ENCODE measurements around the gene KIF13A. TPM values are rescaled to one million over a fixed set of nuclear protein-coding genes. Genes with fewer than 3 reads are reported as not detected.

KIF13A gene
- total RNA-seq, 1 donor from 2014 or later = 145 TPM

GRCh38 chr6:17945111-17945510, 42.3 kb downstream of the KIF13A start:
- intact Hi-C loops (cut with DNase I) = no loop called here
- DNase-seq (ENCODE audit: low spot score) = no peak

- no peak for DNase-seq (ENCODE audit: low spot score)
Measured at GRCh38 chr6:17941318-17941717, 46.1 kb downstream of the KIF13A start.

GRCh38 chr6:17940151-17940792, 47.2 kb downstream of the KIF13A start:
- no peak for DNase-seq (ENCODE audit: low spot score)
- intact Hi-C loops (cut with DNase I) = no loop called here

More at GRCh38 chr6:17941318-17941717, 46.1 kb downstream of the KIF13A start:
- intact Hi-C loops (cut with DNase I) = no loop called here

GRCh38 chr6:17938901-17939300, 48.5 kb downstream of the KIF13A start:
- DNase-seq (ENCODE audit: low spot score) = no peak
- intact Hi-C loops (cut with DNase I) = no loop called here

- intact Hi-C loops (cut with DNase I) = no loop called here
- DNase-seq (ENCODE audit: low spot score) = no peak
Measured at GRCh38 chr6:17935188-17936149, 52.0 kb downstream of the KIF13A start.

- intact Hi-C loops (cut with DNase I) = loop anchor here (2.0 to 5.0 kb wide), 3 partner anchors 29 to 66 kb away; partner anchors contain the start of gene KIF13A
- DNase-seq (ENCODE audit: low spot score) = no peak
Measured at GRCh38 chr6:17933716-17934115, 53.7 kb downstream of the KIF13A start.

GRCh38 chr6:17932330-17932852, 55.0 kb downstream of the KIF13A start:
- peak; percentile 79 for DNase-seq (ENCODE audit: low spot score)
- intact Hi-C loops (cut with DNase I) = loop anchor here (2.0 to 5.0 kb wide), 3 partner anchors 30 to 65 kb away; partner anchors contain the start of gene KIF13A

- intact Hi-C loops (cut with DNase I) = loop anchor here (5.0 kb wide), 1 partner anchor 64 kb away; no protein-coding TSS in a partner anchor
- DNase-seq (ENCODE audit: low spot score) = no peak
Measured at GRCh38 chr6:17931227-17931626, 56.2 kb downstream of the KIF13A start.

- intact Hi-C loops (cut with DNase I) = loop anchor here (5.0 kb wide), 1 partner anchor 63 kb away; no protein-coding TSS in a partner anchor
- DNase-seq (ENCODE audit: low spot score) = no peak
Measured at GRCh38 chr6:17930321-17930993, 57.0 kb downstream of the KIF13A start.

- intact Hi-C loops (cut with DNase I) = no loop called here
- DNase-seq (ENCODE audit: low spot score) = no peak
Measured at GRCh38 chr6:17928514-17929430, 58.7 kb downstream of the KIF13A start.

GRCh38 chr6:17927705-17928104, 59.7 kb downstream of the KIF13A start:
- DNase-seq (ENCODE audit: low spot score) = peak; percentile 82

GRCh38 chr6:17923401-17923863, 64.0 kb downstream of the KIF13A start:
- no peak for DNase-seq (ENCODE audit: low spot score)
- intact Hi-C loops (cut with DNase I) = no loop called here

More at GRCh38 chr6:17927705-17928104, 59.7 kb downstream of the KIF13A start:
- intact Hi-C loops (cut with DNase I) = no loop called here

- no peak for DNase-seq (ENCODE audit: low spot score)
- intact Hi-C loops (cut with DNase I) = no loop called here
Measured at GRCh38 chr6:17921454-17921853, 66.0 kb downstream of the KIF13A start.

GRCh38 chr6:17919496-17919895, 67.9 kb downstream of the KIF13A start:
- intact Hi-C loops (cut with DNase I) = loop anchor here (5.0 kb wide), 1 partner anchor 52 kb away; no protein-coding TSS in a partner anchor
- no peak for DNase-seq (ENCODE audit: low spot score)

GRCh38 chr6:17917837-17918763, 69.3 kb downstream of the KIF13A start:
- DNase-seq (ENCODE audit: low spot score) = no peak
- intact Hi-C loops (cut with DNase I) = loop anchor here (5.0 kb wide), 1 partner anchor 51 kb away; no protein-coding TSS in a partner anchor

GRCh38 chr6:17914651-17915050, 72.8 kb downstream of the KIF13A start:
- no peak for DNase-seq (ENCODE audit: low spot score)
- intact Hi-C loops (cut with DNase I) = loop anchor here (5.0 kb wide), 1 partner anchor 47 kb away; no protein-coding TSS in a partner anchor

- intact Hi-C loops (cut with DNase I) = no loop called here
- DNase-seq (ENCODE audit: low spot score) = no peak
Measured at GRCh38 chr6:17912521-17912920, 74.9 kb downstream of the KIF13A start.

Measured in cardiac septum (tissue), 1 donor.